Keratinocyte (primary cell): Measurements from ENCODE around the gene PTDSS2.

Experiments
- EZH2 ChIP-seq: IDR thresholded peaks from one replicate; pipeline ENCODE4 v1.6.1; 2012; ENCODE audit warnings: inconsistent platforms, mild to moderate bottlenecking, low read length, moderate library complexity
- TF ChIP-seq, protein P1 (sequence below), 3 experiments: IDR thresholded peaks in 1 of 3; conservative IDR thresholded peaks in 1 of 3; optimal IDR thresholded peaks in 1 of 3; 2 replicates in 2 of 3; 3 replicates in 1 of 3; pipeline versions ENCODE3 to v1.5.1; 2011; ENCODE audit warnings: low read length in 3 of 3, mild to moderate bottlenecking in 3 of 3, moderate library complexity in 2 of 3, control low read depth in 1 of 3, inconsistent platforms in 1 of 3; ENCODE audit not compliant: insufficient read depth in 2 of 3; ENCODE audit errors: extremely low read depth in 1 of 3

DNA sequence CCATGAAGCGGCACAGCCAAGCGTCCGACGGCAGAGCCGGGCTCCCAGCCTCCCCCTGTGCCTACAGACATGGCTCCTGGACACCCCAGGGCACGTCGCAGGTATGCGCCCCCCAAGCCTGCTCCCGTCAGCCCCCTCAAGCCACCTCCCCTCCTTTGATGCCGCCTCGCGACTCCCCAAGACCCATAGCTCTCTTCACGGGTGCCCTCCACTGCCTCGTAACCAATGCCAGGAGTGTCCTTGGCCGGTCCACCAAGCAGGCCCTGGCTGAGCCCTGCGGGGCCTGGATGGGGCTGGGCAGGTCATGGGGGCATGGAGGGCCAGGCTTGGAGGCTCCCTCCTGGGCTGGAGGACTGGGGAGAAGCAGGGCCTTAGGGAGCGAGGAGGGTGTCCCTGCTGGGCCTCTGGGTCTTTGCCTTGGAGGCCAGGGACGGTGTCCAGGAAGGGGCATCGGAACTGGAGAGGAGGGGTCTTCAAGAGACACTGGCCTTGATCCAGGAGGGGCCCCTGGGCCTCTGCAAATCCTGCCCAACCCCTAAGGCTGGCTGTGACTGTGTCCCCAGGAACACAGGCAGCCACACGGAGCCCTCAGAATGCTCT, 17.5 kb upstream of the PTDSS2 start:
- TF ChIP-seq, protein P1, sequence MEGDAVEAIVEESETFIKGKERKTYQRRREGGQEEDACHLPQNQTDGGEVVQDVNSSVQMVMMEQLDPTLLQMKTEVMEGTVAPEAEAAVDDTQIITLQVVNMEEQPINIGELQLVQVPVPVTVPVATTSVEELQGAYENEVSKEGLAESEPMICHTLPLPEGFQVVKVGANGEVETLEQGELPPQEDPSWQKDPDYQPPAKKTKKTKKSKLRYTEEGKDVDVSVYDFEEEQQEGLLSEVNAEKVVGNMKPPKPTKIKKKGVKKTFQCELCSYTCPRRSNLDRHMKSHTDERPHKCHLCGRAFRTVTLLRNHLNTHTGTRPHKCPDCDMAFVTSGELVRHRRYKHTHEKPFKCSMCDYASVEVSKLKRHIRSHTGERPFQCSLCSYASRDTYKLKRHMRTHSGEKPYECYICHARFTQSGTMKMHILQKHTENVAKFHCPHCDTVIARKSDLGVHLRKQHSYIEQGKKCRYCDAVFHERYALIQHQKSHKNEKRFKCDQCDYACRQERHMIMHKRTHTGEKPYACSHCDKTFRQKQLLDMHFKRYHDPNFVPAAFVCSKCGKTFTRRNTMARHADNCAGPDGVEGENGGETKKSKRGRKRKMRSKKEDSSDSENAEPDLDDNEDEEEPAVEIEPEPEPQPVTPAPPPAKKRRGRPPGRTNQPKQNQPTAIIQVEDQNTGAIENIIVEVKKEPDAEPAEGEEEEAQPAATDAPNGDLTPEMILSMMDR (optimal IDR thresholded peaks at IDR 0.05 in 1 of 3, IDR thresholded peaks at IDR 0.05 in 1 of 3, conservative IDR thresholded peaks at IDR 0.05 in 1 of 3; ENCODE audit: extremely low read depth in 1 of 3, insufficient read depth in 2 of 3, low read length in 3 of 3): no peak
- TF ChIP-seq EZH2: no peak
